Bone marrow (tissue), 2 donors: ENCODE data around the gene MYH9.

Source experiments
- DNase-seq, 2 donors: peaks; one replicate each; lab custom pipeline; 2025; lab: John Stamatoyannopoulos, UW

The MYH9 gene

GRCh38 chr22:36245805-36246356, 141.9 kb downstream of the MYH9 start:
- no peak for DNase-seq

GRCh38 chr22:36244522-36245391, 143.0 kb downstream of the MYH9 start:
- no peak for DNase-seq

GRCh38 chr22:36243986-36244385, 143.8 kb downstream of the MYH9 start:
- no peak for DNase-seq

GRCh38 chr22:36239401-36240171, 148.2 kb downstream of the MYH9 start, which contains the start of gene APOL2:
APOL2 (minus strand) TSS chr22:36239527; CDS start chr22:36233162, 6,365 bp downstream.
- peak; percentile 26 to 92 for DNase-seq

- no peak for DNase-seq
These were observed 148.7 kb downstream of the MYH9 start for GRCh38 chr22:36239150-36239400.

- no peak for DNase-seq
These were observed 149.2 kb downstream of the MYH9 start for GRCh38 chr22:36238373-36239149.

- DNase-seq: peak in 1 of 2 donors; percentile 31
These were observed 150.1 kb downstream of the MYH9 start for GRCh38 chr22:36237462-36238372.

GRCh38 chr22:36236388-36237319, 151.1 kb downstream of the MYH9 start:
- DNase-seq: no peak

- DNase-seq: no peak
These were observed 152.2 kb downstream of the MYH9 start for GRCh38 chr22:36235585-36235984.

GRCh38 chr22:36234919-36235318, 152.8 kb downstream of the MYH9 start:
- no peak for DNase-seq

GRCh38 chr22:36234213-36234612, 153.6 kb downstream of the MYH9 start:
- no peak for DNase-seq

- DNase-seq: no peak
These were observed 154.0 kb downstream of the MYH9 start for GRCh38 chr22:36233796-36234195.

- no peak for DNase-seq
These were observed 154.9 kb downstream of the MYH9 start for GRCh38 chr22:36232715-36233401.
